Fibroblast of lung (primary cell): ENCODE results near the gene C3orf33.

Source experiments
- CTCF ChIP-seq, 2 donors: IDR thresholded peaks in 1 of 2; conservative IDR thresholded peaks in 1 of 2; 1 replicate in 1 of 2; 2 replicates in 1 of 2; pipeline ENCODE4 v1.5.1; 2011 to 2012; ENCODE audit warnings: low read length in 2 of 2, control low read depth in 1 of 2, inconsistent platforms in 1 of 2, low read depth in 1 of 2, mild to moderate bottlenecking in 1 of 2
- EZH2 ChIP-seq: IDR thresholded peaks from 2 replicates; pipeline ENCODE4 v1.5.1; 2012; ENCODE audit warnings: low read length, control low read depth, mild to moderate bottlenecking; ENCODE audit errors: missing control alignments

- no peak for TF ChIP-seq CTCF (conservative IDR thresholded peaks at IDR 0.05 in 1 of 2, IDR thresholded peaks at IDR 0.05 in 1 of 2; ENCODE audit: low read depth in 1 of 2, low read length in 2 of 2)
- no peak for TF ChIP-seq EZH2
These were observed 25.8 kb downstream of the C3orf33 start for GRCh38 chr3:155780291-155780690.
